ENCODE data around the gene DUSP14. TPM values are rescaled to one million over a fixed set of nuclear protein-coding genes. Genes with fewer than 3 reads are reported as not detected.

DUSP14 gene
- total and polyA plus RNA-seq, 2 of the 13 experiments (the other 11 are each of a cell fraction or from before 2014, with no cell fraction given), result 33.5 to 39.8 TPM

- TF ChIP-seq AFF4 (CRISPR knock-in tag; IDR thresholded peaks at IDR 0.05) (no peak; the same call in 1 of the 2 replicates), FOXO1 (CRISPR knock-in tag; IDR thresholded peaks at IDR 0.05) (peak; percentile 12; the same call in 1 of the 2 replicates), EP300 (IDR thresholded peaks at IDR 0.05; ENCODE audit: low read depth in 2 of 2, low read length in 2 of 2) (no peak), EP300 (CRISPR knock-in tag; IDR thresholded peaks at IDR 0.05; ENCODE audit: borderline replicate concordance) (no peak), ZSCAN22 (CRISPR knock-in tag; IDR thresholded peaks at IDR 0.05) (0 out of 2 replicates have a peak, but pooled peaks have one; percentile 37), ZNF546 (CRISPR knock-in tag; conservative IDR thresholded peaks at IDR 0.05) (0 out of 2 replicates have a peak, but pooled peaks have one; percentile 38), NFE2L2 (IDR thresholded peaks at IDR 0.05; ENCODE audit: low read length) (no peak), SP1 (IDR thresholded peaks at IDR 0.05) (no peak), SP1 (CRISPR knock-in tag; IDR thresholded peaks at IDR 0.05) (no peak), ZMYM3 (CRISPR knock-in tag; IDR thresholded peaks at IDR 0.05) (0 out of 2 replicates have a peak, but pooled peaks have one; percentile 38), ZNF709 (CRISPR knock-in tag; IDR thresholded peaks at IDR 0.05) (no peak), GATA4 (IDR thresholded peaks at IDR 0.05; ENCODE audit: borderline replicate concordance, low read depth) (0 out of 2 replicates have a peak, but pooled peaks have one; percentile 14), ZFAT (CRISPR knock-in tag; conservative IDR thresholded peaks at IDR 0.05) (no peak), CHD4 (IDR thresholded peaks at IDR 0.05; ENCODE audit: borderline replicate concordance, low read length) (peak; percentile 41; the same call in 1 of the 2 replicates), ELF4 (CRISPR knock-in tag; IDR thresholded peaks at IDR 0.05; ENCODE audit: borderline replicate concordance) (no peak), POLR2A (IDR thresholded peaks at IDR 0.05; ENCODE audit: insufficient read depth in 1 of 2, low read depth in 2 of 2, low read length in 2 of 2) (peak in 1 of 2 experiments; percentile 40; a peak in 1 of 4 replicates), TARDBP (CRISPR knock-in tag; IDR thresholded peaks at IDR 0.05) (no peak), FLYWCH1 (CRISPR knock-in tag; IDR thresholded peaks at IDR 0.05) (no peak), MYPOP (CRISPR knock-in tag; IDR thresholded peaks at IDR 0.05) (0 out of 2 replicates have a peak, but pooled peaks have one; percentile 37), MBNL3 (CRISPR knock-in tag; conservative IDR thresholded peaks at IDR 0.05) (no peak), GABPB1 (CRISPR knock-in tag; IDR thresholded peaks at IDR 0.05) (no peak; the same call in 1 of the 2 replicates), ISX (CRISPR knock-in tag; conservative IDR thresholded peaks at IDR 0.05) (no peak), TEAD2 (CRISPR knock-in tag; IDR thresholded peaks at IDR 0.05) (no peak), MTERF4 (CRISPR knock-in tag; IDR thresholded peaks at IDR 0.05) (0 out of 2 replicates have a peak, but pooled peaks have one; percentile 19), TEF (CRISPR knock-in tag; IDR thresholded peaks at IDR 0.05) (no peak), SP5 (CRISPR knock-in tag; IDR thresholded peaks at IDR 0.05; ENCODE audit: borderline replicate concordance, low read depth) (peak; percentile 43; the same call in 1 of the 2 replicates)
Observed at GRCh38 chr17:37488607-37489196, 989 bp upstream of the DUSP14 start (continued).

All from HepG2 (cell line).